GM12878 (cell line): ENCODE measurements around the gene TBKBP1. TPM values are rescaled to one million over a fixed set of nuclear protein-coding genes. Genes with fewer than 3 reads are reported as not detected.

Source experiments
- ATAC-seq: fragments of 200-7000 bp; cut with Tn5 transposase; 3 replicates; pipeline ENCODE4 v1.9.1; 2020; ENCODE audit warnings: mild to moderate bottlenecking, moderate library complexity
- BruUV-seq: library from RNA; stranded (reverse); fragments of 400-500 nt; replicated peaks from 2 replicates; lab custom pipeline; 2021; lab: Mats Ljungman, UMichigan
- CTCF ChIA-PET: fragments of 300-600 bp; sonication (Branson Sonifier 250); formaldehyde crosslinking; extraction: SDS; loops from one replicate; lab custom pipeline; 2021; ENCODE audit warnings: inconsistent platforms; lab: Yijun Ruan, JAX
- POLR2A ChIA-PET: fragments of 350-600 bp; formaldehyde crosslinking; extraction: SDS; loops from one replicate; lab custom pipeline; 2021; ENCODE audit warnings: inconsistent platforms; lab: Charles Lee
- RAD21 ChIA-PET: fragments of 300-600 bp; sonication (Branson Sonifier 250); formaldehyde crosslinking; loops from one replicate; lab custom pipeline; 2023; ENCODE audit warnings: antibody characterized with exemption; ENCODE audit not compliant: unreplicated experiment; lab: Charles Lee
- SMC1A ChIA-PET: fragments of 300-600 bp; sonication (Branson Sonifier 250); formaldehyde crosslinking; loops from one replicate; lab custom pipeline; 2023; ENCODE audit not compliant: unreplicated experiment, uncharacterized antibody; lab: Charles Lee
- DNase-seq: peaks from one replicate; pipeline ENCODE4 v3.0.0-alpha.2; 2011; ENCODE audit warnings: low read depth, low spot score
- FAIRE-seq: peaks from 3 replicates; lab custom pipeline; 2011; peaks lifted over from hg19 to GRCh38; lab: Jason Lieb, UNC
- H2AFZ ChIP-seq: 2 replicates; pipeline ENCODE4 v1.6.0; 2011; ENCODE audit warnings: low read depth, low read length, control low read depth; ENCODE audit not compliant: control insufficient read depth
- H3K27ac ChIP-seq: 2 replicates; pipeline ENCODE4 v1.5.1; 2011; ENCODE audit warnings: control low read depth; ENCODE audit not compliant: control insufficient read depth, insufficient read depth
- H3K27me3 ChIP-seq, 2 experiments: replicated peaks in 1 of 2; 2 replicates each; pipeline versions ENCODE4 v1.6.0 to v1.6.1; 2011; ENCODE audit warnings: low read length in 1 of 2; ENCODE audit not compliant: control insufficient read depth in 2 of 2, insufficient read depth in 2 of 2
- H3K36me3 ChIP-seq, 2 experiments: 2 replicates each; pipeline ENCODE4 v1.5.1; 2011; ENCODE audit warnings: low read length in 1 of 2; ENCODE audit not compliant: control insufficient read depth in 2 of 2, insufficient read depth in 2 of 2
- H3K4me1 ChIP-seq: 2 replicates; pipeline ENCODE4 v1.6.1; 2011; ENCODE audit warnings: mild to moderate bottlenecking, low read length, moderate library complexity, mixed read lengths; ENCODE audit not compliant: control insufficient read depth, insufficient read depth
- H3K4me2 ChIP-seq: 2 replicates; pipeline ENCODE4 v1.6.0; 2011; ENCODE audit warnings: control low read depth; ENCODE audit not compliant: control insufficient read depth, insufficient read depth
- H3K4me3 ChIP-seq: fragments of 200-600 bp; sonication (generic); 2 replicates; pipeline ENCODE4 v1.5.1; 2016
- H3K79me2 ChIP-seq: 2 replicates; pipeline ENCODE4 v1.6.0; 2011; ENCODE audit warnings: low read length; ENCODE audit not compliant: control insufficient read depth, insufficient read depth
- H3K9ac ChIP-seq: 2 replicates; pipeline ENCODE4 v1.8.0; 2011; ENCODE audit warnings: low read length, control low read depth, mixed read lengths; ENCODE audit not compliant: control insufficient read depth, insufficient read depth
- H3K9me3 ChIP-seq: replicated peaks from 3 replicates; pipeline ENCODE4 v1.5.1; 2011; ENCODE audit warnings: mild to moderate bottlenecking, low read length; ENCODE audit not compliant: control insufficient read depth, insufficient read depth
- H4K20me1 ChIP-seq: 2 replicates; pipeline ENCODE4 v1.6.0; 2011; ENCODE audit not compliant: control insufficient read depth, insufficient read depth
- EED ChIP-seq: sonication (generic); IDR thresholded peaks from 2 replicates; pipeline ENCODE4 v1.6.1; 2016; ENCODE audit warnings: antibody characterized with exemption, low read depth
- EZH2 ChIP-seq: IDR thresholded peaks from 2 replicates; pipeline ENCODE4 v1.6.1; 2012; ENCODE audit warnings: low read depth, mild to moderate bottlenecking, control low read depth, inconsistent platforms, low read length, borderline replicate concordance; ENCODE audit not compliant: control insufficient read depth
- JUND ChIP-seq: IDR thresholded peaks from 2 replicates; pipeline ENCODE4 v1.6.1; 2012; ENCODE audit warnings: low read depth, mild to moderate bottlenecking, low read length, improper control_type of control experiment, moderate library complexity
- MTA3 ChIP-seq: IDR thresholded peaks from 2 replicates; pipeline ENCODE4 v1.6.1; 2012; ENCODE audit warnings: low read length, inconsistent platforms, borderline replicate concordance
- NFIC ChIP-seq: IDR thresholded peaks from 2 replicates; pipeline ENCODE4 v1.6.1; 2012; ENCODE audit warnings: low read depth, mild to moderate bottlenecking, inconsistent platforms, low read length, moderate library complexity
- in situ Hi-C: fragments of 300-500 bp; cut with MboI; formaldehyde crosslinking; loops from 9 replicates; pipeline ENCODE4 v1.14.3; 2018; ENCODE audit warnings: mixed read lengths
- intact Hi-C: fragments of 100-400 bp; cut with micrococcal nuclease; formaldehyde crosslinking; loops from one replicate; pipeline ENCODE4 v1.14.2; 2022; ENCODE audit not compliant: unreplicated experiment
- polyA plus RNA-seq, 11 experiments: library from polyadenylated mRNA; depleted of rRNA in 4 of 11; unstranded in 6 of 11; stranded (reverse) in 5 of 11; fragments of >200 nt; fragmentation: Nextera tagmentation in 4 of 11; fragmentation: Illumina TruSeq in 1 of 11; extraction: Ambion mirVana in 4 of 11; extraction: Trizol in 1 of 11; gene quantifications; 1 replicate in 1 of 11; 2 replicates in 10 of 11; pipeline versions ENCODE4 v1.2.1 to v1.2.3, GENCODE V29; 2011 to 2016; ENCODE audit warnings: inconsistent platforms in 2 of 11, missing spikeins in 2 of 11, low read depth in 1 of 11
- total RNA-seq, 4 experiments: library from RNA; depleted of rRNA in 3 of 4; stranded (reverse); fragments of >200 nt in 3 of 4; fragmentation: Illumina TruSeq in 1 of 4; extraction: Trizol in 1 of 4; gene quantifications; 2 replicates each; pipeline versions ENCODE4 v1.2.1 to v1.2.3, GENCODE V29; 2013 to 2021
- TF ChIP-seq, protein P1 (sequence below): IDR thresholded peaks from 2 replicates; pipeline ENCODE4 v1.6.1; 2011; ENCODE audit warnings: borderline replicate concordance, low read depth, mild to moderate bottlenecking, moderate library complexity, mixed read lengths, low read length; ENCODE audit not compliant: insufficient read depth; ENCODE audit errors: extremely low read length

Gene TBKBP1
- total and polyA plus RNA-seq, 10 of the 15 experiments (the other 5 are each of a cell fraction or from before 2014, with no cell fraction given): 0.11 to 2.7 (median 0.74) TPM; not detected in 3

DNA sequence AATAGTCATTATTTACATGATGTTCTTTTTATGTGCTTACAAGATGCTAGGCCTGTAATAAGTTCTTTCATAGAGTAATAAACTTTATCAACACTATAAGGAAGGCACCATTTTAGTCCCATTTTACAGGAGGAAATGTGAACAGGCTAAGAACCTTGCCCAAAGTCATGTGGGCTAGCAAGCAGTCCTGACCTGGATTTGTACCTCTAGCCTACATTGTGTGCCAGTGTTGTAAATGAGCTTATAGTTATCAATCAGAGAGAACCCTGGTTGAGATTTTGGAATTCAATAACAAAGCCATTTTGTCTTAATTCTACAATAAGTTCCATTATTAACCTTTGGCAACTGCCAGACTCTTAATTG, 6.7 kb upstream of the TBKBP1 start:
- no TSS peak for BruUV-seq
- H3K36me3 ChIP-seq: peaks cover 10 to 17% of the 10 kb centered on the region in 2 experiments
- RAD21 ChIA-PET: interaction anchor here (1.1 kb wide), 1 partner anchor 24 kb away, joined by 3 read pairs; no protein-coding TSS in a partner anchor
- POLR2A ChIA-PET: interaction anchor here (1.7 kb wide), 1 partner anchor 38 kb away, joined by 5 read pairs; the partner anchor contains the start of gene KPNB1
- H3K9me3 ChIP-seq: no peaks in the 10 kb centered on the region
- no peak overlapping the region for H3K27ac ChIP-seq
- FAIRE-seq: no peak
- H3K9ac ChIP-seq: no peak overlapping the region
- SMC1A ChIA-PET: interaction anchor here (1.0 to 1.6 kb wide), 3 partner anchors 8 to 23 kb away, joined by 3 to 8 read pairs (median 4); no protein-coding TSS in a partner anchor
- intact Hi-C loops (no loop called here), in situ Hi-C loops (no loop called here)
- H3K79me2 ChIP-seq: no peaks in the 10 kb centered on the region
- TF ChIP-seq EZH2: no peak
- TF ChIP-seq EED: no peak
- TF ChIP-seq, protein P1, sequence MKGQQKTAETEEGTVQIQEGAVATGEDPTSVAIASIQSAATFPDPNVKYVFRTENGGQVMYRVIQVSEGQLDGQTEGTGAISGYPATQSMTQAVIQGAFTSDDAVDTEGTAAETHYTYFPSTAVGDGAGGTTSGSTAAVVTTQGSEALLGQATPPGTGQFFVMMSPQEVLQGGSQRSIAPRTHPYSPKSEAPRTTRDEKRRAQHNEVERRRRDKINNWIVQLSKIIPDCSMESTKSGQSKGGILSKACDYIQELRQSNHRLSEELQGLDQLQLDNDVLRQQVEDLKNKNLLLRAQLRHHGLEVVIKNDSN: no peak
- TF ChIP-seq JUND: no peak
- TF ChIP-seq MTA3: peak; percentile 31; the same call in 1 of the 2 replicates
- TF ChIP-seq NFIC: no peak
- DNase-seq: no peak
- H3K4me2 ChIP-seq: no peak overlapping the region
- no peak overlapping the region for H3K4me3 ChIP-seq
- ATAC-seq: no peak
- no peaks in the 10 kb centered on the region for H3K4me1 ChIP-seq
- H3K27me3 ChIP-seq: no peaks in the 10 kb centered on the region
- CTCF ChIA-PET: interaction anchor here (1.1 to 1.8 kb wide), 3 partner anchors 11 to 116 kb away, joined by 3 to 5 read pairs (median 3); no protein-coding TSS in a partner anchor
- H4K20me1 ChIP-seq: no peaks in the 10 kb centered on the region; the same call in 1 of the 2 replicates
- no peak overlapping the region for H2AFZ ChIP-seq
